GM19099 (cell line): ENCODE results near the gene CRHR2.

ENCODE experiments used
- POLR2A ChIP-seq: IDR thresholded peaks from 3 replicates; pipeline ENCODE4 v1.6.1; 2011; ENCODE audit warnings: low read depth; ENCODE audit not compliant: insufficient read length; ENCODE audit errors: extremely low read depth

The CRHR2 gene

DNA sequence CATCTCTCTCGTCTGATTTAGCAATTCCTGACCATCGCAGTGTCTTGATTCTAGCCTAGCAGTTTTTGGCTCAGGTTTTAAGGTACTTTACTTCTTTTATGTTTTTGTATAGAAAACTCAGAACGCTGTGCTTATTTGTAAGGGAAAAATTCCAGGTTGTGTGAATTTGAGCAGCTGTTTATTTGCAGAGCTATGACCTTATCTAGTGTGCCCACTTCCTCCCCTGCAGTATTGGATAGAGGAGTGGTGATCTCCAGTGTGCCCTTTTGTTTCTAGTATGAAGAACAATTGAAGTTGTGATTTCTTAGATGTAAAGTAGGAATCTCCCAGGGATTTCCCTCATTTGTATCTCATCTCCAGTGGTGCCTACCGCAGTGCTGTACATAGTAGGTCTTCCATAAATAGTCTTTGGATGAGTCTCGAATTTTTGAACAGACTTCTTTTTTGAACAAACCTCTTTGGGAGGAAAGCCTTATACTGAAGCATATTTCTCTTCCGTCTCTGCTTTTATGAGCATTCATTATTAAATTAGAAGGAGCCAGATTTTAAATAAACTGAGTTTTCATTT is 47.5 kb downstream of the CRHR2 start:
- TF ChIP-seq POLR2A = no peak

DNA sequence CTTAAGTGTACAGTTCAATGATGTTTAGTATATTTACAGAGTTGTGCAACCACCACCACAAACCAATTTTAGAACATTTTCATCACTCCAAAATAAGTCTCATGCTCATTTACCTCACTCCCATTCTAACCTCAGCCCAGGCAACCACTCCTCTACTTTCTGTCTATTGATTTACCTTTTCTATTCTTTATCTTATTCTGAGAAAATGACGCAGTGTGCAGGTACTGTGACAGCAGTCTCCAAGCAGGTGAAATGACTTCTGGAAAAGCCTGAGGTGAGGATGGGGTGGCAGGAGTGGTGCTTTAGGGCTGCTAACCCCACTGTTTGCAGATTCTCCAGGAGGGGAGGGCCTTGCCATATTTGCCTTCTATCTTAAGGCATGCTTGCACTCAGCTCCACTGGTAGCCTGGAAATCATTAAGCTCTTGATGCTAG is 48.0 kb downstream of the CRHR2 start:
- no peak for TF ChIP-seq POLR2A

DNA sequence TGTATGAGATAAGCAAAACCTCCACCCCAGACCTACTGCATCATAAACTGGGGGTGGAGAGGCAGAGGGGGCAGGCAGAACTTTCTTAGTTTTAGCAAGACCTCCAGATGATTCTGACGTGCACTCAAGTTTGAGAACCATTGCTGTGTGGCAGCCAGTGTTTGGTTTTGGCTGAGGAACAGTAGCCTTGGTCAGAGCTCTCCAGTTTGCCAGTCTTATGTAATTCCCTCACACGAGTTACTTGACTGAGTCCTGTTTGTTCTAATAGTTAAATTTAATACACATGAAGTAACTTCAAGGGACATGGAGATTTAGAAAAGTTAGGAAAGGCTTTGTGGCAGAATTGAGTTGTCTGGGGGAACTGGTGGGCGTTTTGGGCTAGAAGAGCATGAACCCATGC is 49.0 kb downstream of the CRHR2 start:
- no peak for TF ChIP-seq POLR2A

DNA sequence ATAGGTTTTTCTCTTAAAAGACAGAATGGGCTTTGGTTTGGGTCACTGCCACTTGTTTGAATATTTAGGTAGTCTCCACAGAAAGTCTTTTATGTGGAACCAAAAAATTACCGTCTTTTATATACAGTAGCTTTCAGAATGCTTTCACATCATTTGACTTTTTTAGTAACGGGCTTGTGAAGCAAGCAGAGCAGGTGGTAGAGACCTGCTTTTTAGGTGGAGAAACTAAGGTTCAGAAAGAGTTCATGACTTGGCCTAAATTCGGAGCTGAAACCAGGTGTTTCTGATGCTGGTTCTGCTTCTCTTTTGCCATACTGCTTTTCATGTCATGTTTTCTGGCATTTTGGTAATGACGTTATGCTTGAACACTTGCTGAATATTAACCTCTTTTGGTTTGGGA is 51.3 kb downstream of the CRHR2 start:
- no peak for TF ChIP-seq POLR2A

DNA sequence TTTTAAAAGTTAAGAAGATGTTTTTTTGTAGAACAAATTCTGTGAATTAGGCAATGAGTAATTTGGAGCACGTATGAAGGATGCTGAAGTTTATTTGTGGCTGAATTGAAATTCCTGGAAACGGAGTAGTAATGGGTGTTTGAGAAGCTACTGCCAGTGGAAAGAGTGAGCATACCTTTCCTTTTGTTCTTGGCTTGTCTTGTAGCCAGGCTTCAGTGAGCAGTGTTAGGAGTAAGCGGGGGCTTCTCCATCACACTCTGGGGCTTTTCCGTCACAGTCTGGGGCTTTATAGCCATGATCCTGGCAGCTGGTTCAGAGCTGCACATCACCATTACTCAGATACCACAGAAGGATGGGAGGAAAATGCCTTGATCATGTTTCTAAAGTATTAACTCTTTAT is 55.2 kb downstream of the CRHR2 start:
- TF ChIP-seq POLR2A = no peak

DNA sequence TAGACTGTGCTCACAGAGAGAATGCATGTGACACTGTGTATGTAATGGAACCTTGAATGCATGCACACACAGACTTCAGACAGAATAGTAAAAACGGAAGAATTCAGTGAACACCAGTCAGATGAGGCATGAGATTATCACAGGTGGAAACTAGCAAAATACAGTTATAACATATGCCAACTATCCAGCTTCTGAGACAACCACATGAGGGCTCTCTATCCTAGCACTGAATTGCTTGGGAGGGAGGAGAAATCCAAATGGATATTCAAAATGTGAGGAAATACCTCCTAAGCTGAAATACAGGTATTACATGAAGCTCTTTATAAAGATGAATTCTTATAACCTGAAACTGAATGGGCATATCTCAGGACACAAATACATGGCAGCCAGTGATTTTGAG is 57.0 kb downstream of the CRHR2 start:
- TF ChIP-seq POLR2A = no peak

DNA sequence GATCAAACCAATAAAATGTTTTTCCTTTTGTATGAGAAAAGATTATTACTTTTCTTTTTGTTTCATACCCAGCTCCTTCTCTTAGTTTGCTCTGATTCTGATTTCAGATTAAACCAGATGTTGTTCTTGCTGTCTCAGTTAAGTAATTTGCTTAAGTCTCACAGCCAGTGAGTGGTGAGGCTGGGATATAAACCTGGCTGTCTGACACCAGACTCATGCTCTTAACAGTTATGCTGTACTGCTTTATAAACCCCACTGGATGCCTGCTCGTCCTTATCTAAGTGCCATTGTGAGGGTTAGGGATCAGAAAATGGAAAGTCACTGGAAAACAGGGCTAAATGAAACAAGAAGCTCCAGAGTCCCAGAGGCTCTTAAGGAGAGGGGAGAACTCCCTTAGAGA is 63.3 kb downstream of the CRHR2 start:
- TF ChIP-seq POLR2A = no peak

DNA sequence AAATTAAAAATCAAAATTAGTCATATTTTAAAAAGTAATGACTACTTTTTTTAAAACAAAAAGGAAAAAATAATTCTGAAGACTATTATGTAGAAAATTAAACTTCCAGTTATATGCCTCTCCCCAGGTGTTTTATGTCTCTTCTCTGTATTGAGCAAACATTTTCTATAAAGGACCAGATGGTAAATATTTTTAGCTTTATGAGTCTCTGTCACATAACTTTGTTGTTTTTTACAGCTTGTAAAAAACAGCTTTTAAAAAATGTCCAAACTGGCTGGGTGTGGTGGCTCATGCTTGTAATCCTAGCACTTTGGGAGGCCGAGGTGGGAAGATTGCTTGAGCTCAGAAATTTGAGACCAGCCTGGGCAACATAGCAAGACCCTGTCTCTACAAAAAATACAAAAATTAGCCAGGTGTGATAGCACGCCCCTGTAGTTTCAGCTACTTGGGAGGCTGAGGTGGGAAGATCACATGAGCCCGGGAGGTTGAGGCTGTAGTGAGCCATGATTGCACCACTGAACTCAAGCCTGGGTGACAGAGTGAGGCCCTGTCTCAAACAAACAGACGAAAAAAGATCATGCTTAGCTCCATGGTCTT is 64.1 kb downstream of the CRHR2 start:
- TF ChIP-seq POLR2A = no peak

DNA sequence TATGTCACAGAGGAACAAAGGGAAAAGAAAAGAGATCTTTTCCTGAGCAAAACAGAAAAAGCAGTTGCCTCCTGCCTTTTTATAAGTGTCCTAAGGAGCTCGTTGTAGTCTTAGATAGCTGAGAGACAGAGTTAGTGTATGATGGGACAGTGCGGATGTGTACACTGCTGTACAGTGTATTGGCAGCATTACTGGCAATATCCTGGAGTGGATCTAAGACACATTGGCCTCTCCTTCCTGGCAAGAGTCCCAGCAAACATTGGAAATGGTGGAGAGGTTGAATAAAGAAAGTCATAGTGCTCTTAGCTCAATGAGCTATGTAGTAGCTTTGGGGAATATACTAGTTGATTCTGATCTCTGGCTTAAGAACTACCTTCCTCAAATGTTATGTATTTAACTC is 64.9 kb downstream of the CRHR2 start:
- TF ChIP-seq POLR2A = no peak

DNA sequence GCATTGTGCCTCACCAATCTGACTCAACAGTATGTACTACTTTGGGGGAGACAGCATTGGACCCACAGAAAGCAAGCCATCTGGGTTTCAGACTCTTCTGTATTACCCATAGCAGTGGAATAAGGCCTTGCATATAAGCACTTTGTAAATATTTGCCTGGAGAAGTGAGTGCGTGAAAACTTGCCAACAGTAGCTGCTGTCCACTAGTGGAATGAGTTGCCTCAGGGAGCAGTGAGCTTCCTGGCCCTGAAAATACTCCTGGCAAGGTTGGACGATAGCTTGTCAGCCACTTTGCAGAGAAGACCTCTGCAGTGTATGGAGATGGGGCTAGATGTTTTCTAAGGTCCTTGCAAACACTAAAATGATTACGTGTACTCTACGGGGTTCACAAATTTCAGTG is 65.9 kb downstream of the CRHR2 start:
- TF ChIP-seq POLR2A = no peak

DNA sequence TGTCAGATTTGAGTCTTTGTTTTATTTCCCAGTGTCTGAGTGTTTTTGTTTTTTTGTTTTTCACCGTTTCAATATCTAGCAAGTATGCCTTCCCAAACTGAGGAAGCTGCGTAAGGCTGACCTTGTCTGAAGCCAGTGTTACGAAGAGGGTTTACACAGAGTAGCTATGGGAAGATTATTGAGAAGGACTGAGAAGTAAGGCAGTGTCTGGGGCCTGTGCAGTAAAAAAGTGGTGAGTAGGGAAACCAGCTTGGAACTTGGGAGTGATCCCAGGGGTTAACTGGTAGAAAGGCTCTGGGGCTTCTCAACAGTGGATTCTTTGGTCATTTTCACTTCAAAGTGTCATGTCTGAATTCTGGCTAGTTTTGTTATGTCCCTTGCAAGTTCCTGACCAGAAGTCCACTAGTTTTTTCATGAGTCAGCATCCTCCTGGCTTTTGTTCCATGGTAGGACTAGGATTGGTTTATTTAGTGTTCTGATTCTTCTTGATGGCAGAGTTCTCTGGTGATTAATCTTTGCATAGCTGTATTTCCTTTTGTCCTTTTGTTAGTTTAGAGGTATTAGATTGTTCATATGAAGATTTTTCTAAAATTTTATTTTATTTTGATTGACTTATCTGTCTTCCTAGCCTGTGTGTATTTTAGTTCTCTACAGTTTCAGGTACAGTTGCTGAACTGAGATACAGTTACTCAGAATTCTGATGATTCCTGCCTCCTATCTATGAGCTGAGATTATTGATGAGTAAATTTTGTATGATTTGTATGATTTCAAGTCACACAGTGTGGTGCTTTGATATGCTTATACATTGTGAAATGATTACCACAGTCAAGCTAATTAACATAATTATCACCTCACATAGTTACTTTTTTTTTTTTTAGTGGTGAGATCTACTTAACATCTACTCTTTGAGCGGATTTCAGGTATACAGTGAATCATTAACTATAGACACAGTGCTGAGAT is 68.6 kb downstream of the CRHR2 start:
- no peak for TF ChIP-seq POLR2A

DNA sequence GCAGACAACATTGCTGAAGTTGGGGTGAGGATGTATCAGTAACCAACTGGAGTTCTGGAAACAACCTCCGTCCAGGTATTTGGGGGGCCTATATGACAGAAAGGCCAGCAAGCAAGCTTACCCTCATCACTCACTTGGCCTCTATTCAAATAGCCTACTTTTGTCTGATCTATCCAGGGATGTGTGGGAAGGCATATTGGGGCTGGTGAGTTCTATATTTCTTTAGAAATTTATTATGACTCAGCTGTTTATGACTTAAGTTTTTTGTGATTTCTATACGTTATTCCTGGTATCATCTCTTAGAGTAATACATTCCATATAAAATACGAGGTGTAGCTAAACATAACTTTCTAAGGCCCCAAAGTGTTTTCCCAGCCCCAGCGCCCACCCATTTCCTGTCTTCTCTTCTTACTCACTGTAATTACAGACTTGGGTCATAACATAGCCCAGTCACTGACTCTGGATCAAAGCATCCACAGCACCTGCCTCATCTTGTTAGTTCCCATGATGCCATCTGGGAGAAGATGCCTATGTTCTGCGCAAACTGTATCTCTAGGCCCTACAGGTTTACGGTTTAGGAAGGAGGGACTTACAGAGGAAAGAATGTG is 69.5 kb downstream of the CRHR2 start:
- no peak for TF ChIP-seq POLR2A

DNA sequence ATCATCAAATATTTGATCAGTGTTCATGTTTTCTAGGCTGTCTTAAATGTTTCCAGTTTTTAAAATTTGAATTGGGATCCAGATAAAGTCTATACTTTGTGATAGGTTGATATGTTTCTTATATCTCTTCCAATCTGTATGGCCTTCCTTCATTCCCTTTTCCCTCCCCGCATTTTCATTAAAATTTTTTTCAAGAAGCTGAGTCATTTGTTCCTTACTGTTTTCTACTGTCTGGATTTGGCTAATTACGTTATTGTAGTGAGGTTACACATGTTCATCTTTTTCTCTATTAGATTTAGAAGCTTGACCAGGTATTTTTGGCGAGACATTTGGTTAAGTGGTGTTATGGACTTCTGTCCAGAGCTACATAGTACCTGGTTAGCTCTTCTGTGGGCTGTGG is 76.4 kb downstream of the CRHR2 start:
- no peak for TF ChIP-seq POLR2A

DNA sequence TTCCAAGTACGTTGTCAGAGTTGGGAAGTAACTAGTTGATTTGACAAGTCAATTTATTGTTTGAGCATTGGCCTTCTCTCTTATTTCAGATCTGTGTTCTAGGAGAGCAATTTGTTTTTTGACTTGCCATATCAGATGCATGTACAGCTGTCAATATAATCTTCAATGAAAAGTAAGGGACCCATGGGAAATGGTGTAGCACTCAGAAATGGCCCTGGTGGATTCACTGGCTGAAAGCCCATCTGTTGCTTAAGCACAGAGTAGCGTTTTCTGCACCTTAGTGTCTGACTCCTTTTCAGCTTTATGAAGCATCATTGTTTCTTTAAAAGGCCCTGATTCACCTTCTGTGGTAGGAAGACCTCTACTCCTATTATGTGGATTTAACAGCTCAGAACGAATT is 77.4 kb downstream of the CRHR2 start:
- no peak for TF ChIP-seq POLR2A
